Activated T-helper 1 cell treated with anti-CD3 and anti-CD28 coated beads, Interleukin-2, amount 50 U/mL, for 16 hours (primary cell): ENCODE data around the gene SPOP.
"Not testable (repeated sequence)": the region's sequence is repeated elsewhere in the genome, so short reads cannot be mapped to it uniquely, and the experiment has no call there.

Experiments
- DNase-seq, 2 donors: peaks; one replicate each; pipeline ENCODE4 v3.0.0-alpha.2; 2020; ENCODE audit warnings: low read depth in 1 of 2, low spot score in 1 of 2

The SPOP gene

GRCh38 chr17:49554694-49555494 lies 123.0 kb downstream of the SPOP start:
- DNase-seq: no peak

- DNase-seq: no peak
Observed at GRCh38 chr17:49553676-49554335, 124.1 kb downstream of the SPOP start.

- DNase-seq: no peak
Observed at GRCh38 chr17:49552070-49552751, 125.7 kb downstream of the SPOP start.

- DNase-seq: no peak
Observed at GRCh38 chr17:49551221-49552069, 126.5 kb downstream of the SPOP start.

- not testable (repeated sequence) for DNase-seq
Observed at GRCh38 chr17:49550764-49551163, 127.1 kb downstream of the SPOP start.

- DNase-seq: no peak
Observed at GRCh38 chr17:49549691-49550678, 127.9 kb downstream of the SPOP start.

- DNase-seq: no peak
Observed at GRCh38 chr17:49549311-49549605, 128.6 kb downstream of the SPOP start.
